Endothelial cell (in vitro differentiated cells): Measurements from ENCODE around the gene GMDS. TPM values are rescaled to one million over a fixed set of nuclear protein-coding genes. Genes with fewer than 3 reads are reported as not detected.

Source experiments
- DNase-seq: peaks from one replicate; pipeline ENCODE4 v3.0.0; 2021; ENCODE audit warnings: low spot score
- H3K27ac Mint-ChIP-seq: one replicate; pipeline ENCODE4 v1.8.0; 2021; ENCODE audit warnings: mixed read lengths, inconsistent platforms; ENCODE audit not compliant: unreplicated experiment
- H3K27me3 Mint-ChIP-seq: one replicate; pipeline ENCODE4 v1.8.0; 2021; ENCODE audit warnings: mild to moderate bottlenecking, moderate library complexity, mixed read lengths, inconsistent platforms; ENCODE audit not compliant: unreplicated experiment
- H3K36me3 Mint-ChIP-seq: one replicate; pipeline ENCODE4 v1.8.0; 2021; ENCODE audit warnings: mild to moderate bottlenecking, low read depth, mixed read lengths, inconsistent platforms; ENCODE audit not compliant: unreplicated experiment
- H3K4me1 Mint-ChIP-seq: one replicate; pipeline ENCODE4 v1.8.0; 2021; ENCODE audit warnings: mild to moderate bottlenecking, mixed read lengths, inconsistent platforms; ENCODE audit not compliant: unreplicated experiment
- H3K4me3 Mint-ChIP-seq: one replicate; pipeline ENCODE4 v1.8.0; 2021; ENCODE audit warnings: mild to moderate bottlenecking, mixed read lengths, inconsistent platforms; ENCODE audit not compliant: unreplicated experiment
- H3K9me3 Mint-ChIP-seq: one replicate; pipeline ENCODE4 v1.8.0; 2021; ENCODE audit warnings: mixed read lengths, inconsistent platforms; ENCODE audit not compliant: unreplicated experiment
- total RNA-seq: library from RNA; stranded (reverse); fragmentation: NEBNext Ultra II Directional; extraction: Animal tissue kit (Norgen Biotek cat#: 25700); gene quantifications from one replicate; pipeline ENCODE4 v1.2.1, GENCODE V29; 2021; ENCODE audit not compliant: unreplicated experiment
- TF ChIP-seq, protein P1 (sequence below): fragments of 200-600 bp; sonication (generic); IDR thresholded peaks from one replicate; pipeline ENCODE4 v1.5.0; 2021; ENCODE audit warnings: antibody characterized with exemption; ENCODE audit not compliant: unreplicated experiment

Gene GMDS
- total RNA-seq, 1 donor from 2014 or later = 36.0 TPM

DNA sequence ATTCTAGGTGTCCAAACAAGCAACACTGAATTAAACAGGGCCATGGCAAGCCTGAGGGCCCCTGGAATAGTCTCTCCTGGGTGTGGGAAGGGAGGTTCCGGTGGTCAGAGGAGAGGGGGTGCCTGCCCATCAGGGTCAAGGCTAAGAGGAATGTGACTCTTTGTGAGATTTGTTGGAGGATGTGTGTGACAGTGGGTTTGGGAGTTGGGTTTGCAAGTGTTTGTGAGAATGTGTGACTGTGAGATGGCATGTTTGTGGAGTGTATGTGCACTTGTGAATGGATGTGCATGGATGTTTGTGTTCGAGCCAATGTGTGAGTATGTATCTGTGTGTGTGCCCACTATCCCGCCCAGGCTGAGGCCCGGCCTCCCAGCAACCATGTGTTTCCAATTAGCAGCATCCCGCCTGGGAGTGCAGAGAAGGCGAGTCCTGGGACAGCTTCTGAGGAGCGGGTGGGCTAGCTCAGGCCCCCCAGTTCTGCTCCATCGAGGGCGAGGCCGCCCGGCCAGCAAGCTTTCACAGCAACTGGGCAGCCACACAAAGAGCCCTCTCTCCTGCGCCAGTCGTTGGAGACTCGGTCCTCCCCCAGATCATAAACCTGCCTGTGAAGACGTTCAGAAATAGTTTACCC, 623.1 kb downstream of the GMDS start:
- H3K27ac Mint-ChIP-seq = peak overlapping the region; percentile 27
- TF ChIP-seq, protein P1, sequence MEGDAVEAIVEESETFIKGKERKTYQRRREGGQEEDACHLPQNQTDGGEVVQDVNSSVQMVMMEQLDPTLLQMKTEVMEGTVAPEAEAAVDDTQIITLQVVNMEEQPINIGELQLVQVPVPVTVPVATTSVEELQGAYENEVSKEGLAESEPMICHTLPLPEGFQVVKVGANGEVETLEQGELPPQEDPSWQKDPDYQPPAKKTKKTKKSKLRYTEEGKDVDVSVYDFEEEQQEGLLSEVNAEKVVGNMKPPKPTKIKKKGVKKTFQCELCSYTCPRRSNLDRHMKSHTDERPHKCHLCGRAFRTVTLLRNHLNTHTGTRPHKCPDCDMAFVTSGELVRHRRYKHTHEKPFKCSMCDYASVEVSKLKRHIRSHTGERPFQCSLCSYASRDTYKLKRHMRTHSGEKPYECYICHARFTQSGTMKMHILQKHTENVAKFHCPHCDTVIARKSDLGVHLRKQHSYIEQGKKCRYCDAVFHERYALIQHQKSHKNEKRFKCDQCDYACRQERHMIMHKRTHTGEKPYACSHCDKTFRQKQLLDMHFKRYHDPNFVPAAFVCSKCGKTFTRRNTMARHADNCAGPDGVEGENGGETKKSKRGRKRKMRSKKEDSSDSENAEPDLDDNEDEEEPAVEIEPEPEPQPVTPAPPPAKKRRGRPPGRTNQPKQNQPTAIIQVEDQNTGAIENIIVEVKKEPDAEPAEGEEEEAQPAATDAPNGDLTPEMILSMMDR = no peak
- H3K36me3 Mint-ChIP-seq = peaks cover 22% of the 10 kb centered on the region
- H3K9me3 Mint-ChIP-seq = no peaks in the 10 kb centered on the region
- DNase-seq = no peak
- H3K4me3 Mint-ChIP-seq = peak overlapping the region; percentile 28
- H3K27me3 Mint-ChIP-seq = peaks cover 16% of the 10 kb centered on the region
- peaks cover 62% of the 10 kb centered on the region for H3K4me1 Mint-ChIP-seq

DNA sequence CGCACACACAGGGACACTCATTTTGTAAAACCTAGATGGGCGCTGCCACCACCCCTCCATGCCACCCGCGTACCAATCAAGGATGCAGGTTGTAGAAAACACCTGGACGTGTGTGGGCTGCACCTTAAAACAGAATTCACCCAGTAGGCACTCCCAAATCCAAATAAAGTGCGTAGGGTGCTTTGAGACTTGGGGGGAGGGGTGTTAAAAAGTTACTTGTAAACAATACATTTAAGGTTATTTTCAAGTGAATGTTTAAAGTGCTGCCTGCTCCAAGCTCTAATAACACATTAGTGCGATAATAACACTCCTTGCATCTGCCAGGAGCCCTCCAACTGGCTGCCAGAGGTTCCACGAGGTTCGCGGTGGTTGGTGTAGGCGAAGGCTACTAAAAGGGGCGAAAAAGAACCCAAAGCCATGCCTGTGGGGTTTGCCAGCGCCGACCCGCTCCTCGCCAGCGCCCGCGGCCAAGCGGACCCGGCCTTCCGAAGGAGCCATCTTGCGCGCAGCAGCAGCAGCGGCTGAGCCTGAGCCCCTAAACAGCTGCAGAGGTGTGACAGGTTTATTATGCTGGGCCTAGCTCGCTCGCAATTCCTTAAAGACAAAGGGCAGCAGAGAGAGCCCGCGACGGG, 624.2 kb downstream of the GMDS start:
- H3K27ac Mint-ChIP-seq = no peak overlapping the region
- TF ChIP-seq, protein P1 = no peak
- no peak overlapping the region for H3K4me3 Mint-ChIP-seq
- peaks cover 62% of the 10 kb centered on the region for H3K4me1 Mint-ChIP-seq
- peaks cover 18% of the 10 kb centered on the region for H3K27me3 Mint-ChIP-seq
- no peak for DNase-seq
- no peaks in the 10 kb centered on the region for H3K9me3 Mint-ChIP-seq
- peaks cover 26% of the 10 kb centered on the region for H3K36me3 Mint-ChIP-seq

DNA sequence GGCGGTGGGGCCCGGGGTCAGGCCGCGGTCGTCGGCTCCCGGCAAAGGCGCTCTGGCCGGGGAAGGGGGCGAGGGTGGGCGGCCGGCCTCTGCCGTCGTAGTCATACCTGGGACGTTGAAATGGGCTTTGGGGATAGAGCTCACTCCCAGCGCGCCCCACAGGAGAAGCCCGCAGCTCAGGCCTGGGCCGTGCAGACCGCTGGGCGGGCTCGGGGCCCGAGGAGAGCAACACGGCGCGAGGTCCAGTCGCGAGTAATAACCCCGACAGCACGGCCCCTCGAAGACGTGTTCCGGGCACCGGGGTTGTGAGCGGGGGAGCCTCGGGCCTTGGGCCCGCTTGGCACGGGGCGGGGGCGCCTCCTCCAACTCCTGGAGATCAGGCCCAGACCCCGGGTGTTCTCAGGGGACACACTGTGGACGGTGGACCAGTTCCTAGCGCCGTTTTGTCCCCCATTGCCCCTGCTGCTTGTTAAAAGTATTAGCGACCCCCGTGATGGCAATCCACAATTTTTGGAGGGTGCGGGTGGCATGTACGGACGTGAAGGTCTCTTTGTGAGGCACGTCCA, 624.8 kb downstream of the GMDS start:
- Mint-ChIP-seq H3K27ac (no peak overlapping the region), H3K4me3 (no peak overlapping the region), H3K36me3 (peaks cover 28% of the 10 kb centered on the region), H3K9me3 (no peaks in the 10 kb centered on the region), H3K4me1 (peaks cover 62% of the 10 kb centered on the region), H3K27me3 (peaks cover 18% of the 10 kb centered on the region)
- DNase-seq = peak; percentile 24
- TF ChIP-seq, protein P1 = no peak

DNA sequence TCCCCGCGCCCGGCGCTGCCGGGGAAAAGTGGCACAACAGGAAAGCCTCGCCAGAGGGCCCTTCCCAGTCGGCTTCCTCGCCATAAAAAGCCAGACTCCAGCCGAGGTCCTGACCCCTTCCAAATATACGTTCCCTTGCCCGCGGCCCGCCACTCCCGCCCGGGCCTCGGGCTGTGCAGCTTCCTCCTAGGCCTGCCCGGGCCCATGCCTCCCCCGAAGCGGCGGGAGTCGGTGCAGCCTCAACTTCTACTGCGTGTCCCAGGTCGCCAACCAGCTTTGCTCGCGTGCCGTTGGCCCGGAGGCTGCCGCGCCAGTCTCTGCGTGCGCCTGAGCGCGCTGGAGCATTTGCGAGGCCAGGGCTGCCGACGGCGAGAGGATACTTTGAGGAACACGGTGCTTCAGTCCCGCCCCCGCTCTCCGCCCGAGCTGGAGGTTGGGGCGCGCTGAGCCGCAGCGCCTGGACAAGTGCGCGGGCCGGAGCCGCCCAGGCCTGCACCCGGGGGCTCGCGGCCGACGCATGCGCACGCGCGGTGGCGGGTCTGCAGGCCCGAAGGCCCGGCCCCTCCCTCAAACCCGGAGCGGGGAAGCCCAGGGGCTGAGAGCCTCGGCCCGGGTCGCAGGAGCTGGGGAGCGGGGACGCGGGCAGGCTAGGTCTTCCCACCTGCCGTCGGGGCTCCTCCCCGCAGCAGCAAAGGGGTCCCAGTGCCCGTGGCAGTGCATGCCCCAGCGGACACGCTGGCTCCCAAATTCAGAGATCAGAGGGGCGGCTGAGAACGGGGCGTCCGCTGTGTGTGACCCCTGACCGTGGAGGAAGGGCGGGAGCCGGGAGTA, 625.5 kb downstream of the GMDS start:
- peak; percentile 52 for DNase-seq
- H3K4me3 Mint-ChIP-seq = no peak overlapping the region
- H3K36me3 Mint-ChIP-seq = peaks cover 26% of the 10 kb centered on the region
- H3K27me3 Mint-ChIP-seq = peaks cover 18% of the 10 kb centered on the region
- H3K4me1 Mint-ChIP-seq = peaks cover 58% of the 10 kb centered on the region
- H3K9me3 Mint-ChIP-seq = no peaks in the 10 kb centered on the region
- TF ChIP-seq, protein P1 = no peak
- H3K27ac Mint-ChIP-seq = no peak overlapping the region
